Muscle of back (tissue), 11 donors: ENCODE results near the gene CBX6. TPM values are rescaled to one million over a fixed set of nuclear protein-coding genes. Genes with fewer than 3 reads are reported as not detected.

Experiments
- DNase-seq, 3 donors: peaks; one replicate each; pipeline versions ENCODE4 v3.0.0 to v3.0.0-alpha.2; 2013
- polyA plus RNA-seq, 10 donors: library from polyadenylated mRNA; unstranded; fragments of 120-200 nt; gene quantifications; one replicate each; pipeline ENCODE4 v1.2.1, GENCODE V29; 2013; ENCODE audit not compliant: insufficient read length in 10 of 10

Gene CBX6
- polyA plus RNA-seq, 10 donors, result 21.8 to 49.6 (median 30.8) TPM

DNA sequence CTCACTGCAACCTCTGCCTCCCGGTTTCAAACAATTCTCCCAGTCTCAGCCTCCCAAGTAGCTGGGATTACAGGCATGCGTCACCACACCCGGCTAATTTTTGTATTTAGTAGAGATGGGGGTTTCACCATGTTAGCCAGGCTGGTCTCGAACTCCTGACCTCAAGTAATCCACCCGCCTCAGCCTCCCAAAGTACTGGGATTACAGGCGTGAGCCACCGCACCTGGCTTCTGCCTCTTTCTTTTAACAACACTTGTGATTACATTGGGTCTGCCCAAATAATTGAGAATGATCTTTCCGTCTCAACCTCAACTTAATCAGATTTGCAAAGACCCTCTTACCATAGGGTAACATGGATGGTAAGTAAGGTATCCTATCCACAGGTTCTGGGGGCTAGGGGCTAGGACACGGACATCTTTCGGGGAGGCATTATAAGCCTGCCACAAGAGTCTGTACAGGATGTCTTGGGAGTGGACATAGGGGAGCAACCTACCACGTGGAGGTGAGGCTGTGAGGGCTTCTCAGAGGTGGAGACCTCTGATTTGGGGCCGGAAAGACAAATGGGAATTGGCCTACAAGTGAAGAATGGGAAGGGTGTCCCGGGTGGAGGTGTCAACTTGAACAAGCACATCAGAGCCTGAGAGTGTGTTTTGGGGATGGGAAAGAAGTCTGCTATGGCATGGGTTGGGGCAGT lies 2.7 kb upstream of the CBX6 start:
- DNase-seq, result no peak

DNA sequence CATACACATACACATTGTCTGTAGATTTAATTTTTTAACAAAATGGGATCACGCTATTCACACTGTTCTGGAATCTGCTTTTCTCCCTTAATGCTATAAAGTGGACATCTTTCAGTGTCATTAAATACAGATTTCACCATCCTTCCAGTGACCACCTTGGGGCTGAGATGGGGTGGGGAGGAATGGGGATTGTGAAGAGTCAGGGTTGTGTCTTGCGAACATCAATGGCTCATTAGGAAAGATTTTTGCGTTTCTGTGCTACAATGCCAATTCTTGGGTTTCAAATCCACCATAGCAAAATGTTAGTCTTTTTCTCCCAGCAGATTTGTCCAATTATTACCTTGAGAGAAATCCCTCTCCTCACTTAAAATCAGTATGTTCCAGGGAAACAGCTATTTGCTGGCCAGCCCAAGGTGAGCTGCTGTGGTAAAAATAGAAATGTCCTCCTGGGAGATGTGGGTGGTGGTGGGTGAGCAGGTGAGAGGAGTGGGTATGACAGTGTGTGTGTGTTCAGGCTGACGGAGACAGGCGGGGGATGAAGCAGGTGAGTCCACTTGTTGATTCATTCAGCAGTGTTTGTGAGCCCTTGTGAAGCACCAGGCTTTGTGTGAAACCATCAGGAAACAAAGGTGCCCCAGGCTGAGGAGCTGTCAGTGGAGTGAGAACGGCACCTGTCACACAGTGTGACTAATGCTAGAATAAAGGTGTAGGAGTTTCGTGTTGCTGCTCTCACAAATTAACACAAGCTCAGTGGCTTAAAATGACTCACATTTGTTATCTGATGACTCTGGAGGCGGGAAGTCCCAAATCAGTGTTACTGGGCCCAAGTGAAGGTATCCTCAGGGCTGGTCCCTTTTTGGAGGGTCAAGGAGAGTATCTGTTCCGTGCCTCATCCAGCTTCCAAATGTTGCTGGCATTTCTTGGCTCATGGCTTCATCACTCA lies 1.7 kb upstream of the CBX6 start:
- DNase-seq, result no peak

DNA sequence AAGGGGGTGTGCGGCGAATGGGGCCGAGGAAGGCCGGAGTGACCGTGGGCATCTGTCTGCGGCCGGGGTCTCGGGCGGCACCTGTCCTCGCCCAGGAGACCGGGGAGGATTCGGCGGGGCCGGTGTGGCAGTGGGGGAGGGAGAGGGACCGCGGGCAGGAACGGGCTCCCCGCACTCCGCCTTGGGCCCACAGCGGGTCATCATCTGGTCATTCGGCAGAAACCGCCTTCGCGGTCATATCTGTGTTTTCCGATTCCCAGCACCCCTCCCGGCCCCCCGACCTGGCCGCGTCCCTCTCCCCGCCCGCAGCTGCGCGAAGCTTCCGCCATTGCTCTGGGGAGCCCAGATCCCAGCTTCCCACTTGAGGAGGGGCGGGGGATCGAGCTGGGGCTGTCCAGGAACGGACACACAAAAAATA lies 824 bp upstream of the CBX6 start:
- DNase-seq, result peak; percentile 61 to 95 (median 87)

DNA sequence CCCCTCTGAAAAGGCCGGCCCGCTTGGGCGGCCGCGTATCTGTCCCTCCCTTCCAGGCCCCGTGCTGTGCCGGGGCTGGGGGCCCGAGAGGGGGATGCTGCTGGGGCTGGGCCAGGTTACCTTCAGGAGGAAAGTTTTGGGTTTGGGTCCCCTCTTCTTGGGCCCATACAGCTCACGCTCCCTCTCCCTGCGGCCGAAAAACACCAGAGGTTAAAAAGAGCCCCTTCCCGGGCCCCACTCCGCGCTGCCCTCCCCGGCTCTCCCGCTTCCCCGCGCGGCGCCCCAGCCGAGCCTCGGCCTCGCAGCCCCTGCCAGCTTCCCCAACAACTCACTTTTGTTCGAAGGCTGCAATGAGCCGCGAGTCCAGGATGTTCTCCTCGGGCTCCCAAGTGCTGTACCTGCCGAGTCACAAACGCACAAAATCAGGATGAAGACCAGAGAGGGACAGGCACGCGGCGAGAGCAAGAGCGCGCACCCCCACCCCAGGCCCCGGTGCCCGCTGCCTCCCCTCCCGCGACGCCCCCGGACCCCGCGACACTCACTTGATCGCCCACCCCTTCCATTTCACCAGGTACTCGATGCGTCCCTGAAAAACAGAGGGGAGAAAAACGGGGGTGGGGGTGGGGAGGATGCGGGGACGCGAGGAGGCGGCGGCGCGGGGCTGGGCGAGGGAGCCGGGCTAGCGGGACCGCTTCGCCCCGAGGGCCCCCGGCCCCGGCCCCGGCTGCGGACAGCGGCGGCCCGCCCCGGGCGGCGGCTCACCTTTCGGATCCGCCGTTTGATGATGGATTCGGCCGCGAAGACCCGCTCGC lies 450 bp downstream of the CBX6 start:
- peak in 1 of 3 donors; percentile 76 for DNase-seq

DNA sequence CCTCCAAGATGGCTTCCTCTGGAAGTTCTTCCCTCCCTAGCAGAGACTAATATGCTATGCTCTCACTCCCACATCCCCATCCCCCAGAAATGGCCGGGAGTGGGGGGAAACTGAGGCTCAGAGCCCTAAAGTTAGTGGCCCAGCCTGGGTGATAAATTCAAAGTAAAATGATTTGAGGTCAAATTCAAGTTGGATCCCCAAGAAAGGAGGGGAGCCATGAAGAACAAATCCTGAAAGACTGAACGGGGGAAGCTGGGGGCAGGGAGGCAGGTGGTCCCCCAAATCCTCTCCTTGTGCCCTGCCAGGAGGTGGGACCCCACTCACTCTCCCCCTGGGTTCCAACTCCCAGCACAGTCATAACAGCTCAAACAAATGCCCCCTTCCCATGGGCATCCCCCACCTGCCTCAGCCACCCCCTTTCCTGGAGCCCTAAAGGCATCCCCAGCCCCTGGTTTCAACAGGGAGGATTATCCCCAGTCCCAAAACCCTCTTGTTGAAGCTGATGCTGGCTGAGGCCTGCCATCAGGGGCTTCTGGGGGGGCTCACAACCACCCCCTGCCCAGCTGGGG lies 1.1 kb downstream of the CBX6 start:
- no peak for DNase-seq

DNA sequence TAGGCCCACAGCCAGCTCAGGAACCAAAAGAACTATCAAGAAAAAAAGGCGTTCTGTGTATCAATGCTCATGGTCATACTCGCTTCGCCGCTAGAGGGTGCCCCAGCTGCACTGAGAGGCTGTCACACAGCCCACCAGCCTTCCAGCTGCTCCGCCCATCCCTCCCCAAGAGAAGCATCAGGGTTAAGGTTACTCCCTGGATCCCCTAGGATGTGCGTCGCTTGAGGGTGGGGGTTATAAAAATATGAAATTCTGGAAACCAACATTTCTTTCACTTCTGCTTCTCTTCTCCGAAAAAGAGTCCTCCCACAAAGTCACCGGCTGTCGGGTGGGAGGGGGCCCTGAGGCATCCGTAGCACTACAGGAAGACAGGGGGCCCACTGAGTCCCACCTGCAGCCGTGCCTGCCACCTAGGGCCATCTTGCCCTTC lies 1.7 kb downstream of the CBX6 start:
- DNase-seq, result peak; percentile 76 to 92 (median 89)

DNA sequence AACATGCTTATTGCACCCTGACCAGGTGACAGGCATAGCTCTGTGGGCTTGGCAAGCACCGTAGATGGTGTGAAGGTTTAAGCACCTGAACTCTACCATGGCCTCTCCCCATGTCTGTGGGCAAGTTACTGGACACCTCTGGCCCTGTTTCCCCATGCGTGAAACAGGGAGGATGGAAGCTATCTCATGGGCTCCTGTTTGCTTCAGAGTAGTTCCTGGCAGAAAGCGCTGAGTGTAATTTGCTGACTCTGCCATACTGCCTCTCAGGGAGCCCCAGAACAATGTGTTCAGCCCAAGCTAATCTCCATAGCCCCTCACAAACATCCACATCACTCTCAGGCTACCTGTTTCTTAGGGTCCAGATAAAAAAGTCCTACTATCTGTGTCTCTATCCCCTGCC lies 2.4 kb downstream of the CBX6 start:
- no peak for DNase-seq

DNA sequence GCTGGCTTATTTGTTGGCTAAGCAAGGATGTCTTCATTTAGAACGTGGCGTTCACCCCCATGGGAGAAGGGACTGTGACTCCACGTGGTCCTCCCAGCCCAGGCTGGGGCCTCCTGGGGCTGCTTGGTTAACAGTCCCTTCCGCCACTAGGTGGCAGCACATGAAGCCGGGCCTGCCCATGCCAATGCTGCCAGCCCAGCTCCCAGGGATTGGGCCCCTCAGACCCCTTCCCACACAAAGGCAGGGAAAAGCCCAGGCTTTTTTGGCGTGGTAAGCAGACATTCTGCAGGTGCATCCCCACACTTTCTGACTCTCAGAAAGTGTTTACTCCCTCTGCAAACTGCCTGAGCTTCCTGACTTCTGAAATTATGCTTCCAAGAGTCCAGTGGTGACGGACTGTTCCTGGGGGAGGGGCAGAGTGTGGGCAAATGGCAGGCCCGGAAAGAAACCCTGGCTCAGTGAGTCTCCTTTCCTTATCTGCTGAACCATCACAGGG lies 3.1 kb downstream of the CBX6 start:
- DNase-seq, result peak in 2 of 3 donors; percentile 71 to 81

DNA sequence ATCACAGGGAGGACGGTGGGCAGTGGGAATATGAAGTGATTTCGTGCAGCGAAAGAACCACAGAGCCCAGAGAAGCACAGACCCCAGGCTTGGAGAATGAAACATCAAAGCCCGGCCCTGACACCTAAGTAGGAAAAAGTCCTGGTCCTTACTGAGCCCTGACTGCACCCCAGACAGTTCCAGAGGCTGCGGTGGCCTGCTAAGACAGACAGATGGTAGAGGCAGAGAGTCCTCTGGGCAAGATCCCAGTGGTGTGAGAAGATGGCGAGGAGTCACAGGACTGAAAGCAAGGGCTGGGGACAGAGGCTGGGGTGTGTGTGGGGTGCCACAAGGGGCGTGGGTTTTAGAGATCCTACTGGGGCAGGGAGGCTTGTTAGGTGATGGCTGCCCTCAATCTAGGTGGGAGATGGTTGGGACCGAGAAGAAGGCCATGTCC lies 3.7 kb downstream of the CBX6 start:
- DNase-seq, result no peak

DNA sequence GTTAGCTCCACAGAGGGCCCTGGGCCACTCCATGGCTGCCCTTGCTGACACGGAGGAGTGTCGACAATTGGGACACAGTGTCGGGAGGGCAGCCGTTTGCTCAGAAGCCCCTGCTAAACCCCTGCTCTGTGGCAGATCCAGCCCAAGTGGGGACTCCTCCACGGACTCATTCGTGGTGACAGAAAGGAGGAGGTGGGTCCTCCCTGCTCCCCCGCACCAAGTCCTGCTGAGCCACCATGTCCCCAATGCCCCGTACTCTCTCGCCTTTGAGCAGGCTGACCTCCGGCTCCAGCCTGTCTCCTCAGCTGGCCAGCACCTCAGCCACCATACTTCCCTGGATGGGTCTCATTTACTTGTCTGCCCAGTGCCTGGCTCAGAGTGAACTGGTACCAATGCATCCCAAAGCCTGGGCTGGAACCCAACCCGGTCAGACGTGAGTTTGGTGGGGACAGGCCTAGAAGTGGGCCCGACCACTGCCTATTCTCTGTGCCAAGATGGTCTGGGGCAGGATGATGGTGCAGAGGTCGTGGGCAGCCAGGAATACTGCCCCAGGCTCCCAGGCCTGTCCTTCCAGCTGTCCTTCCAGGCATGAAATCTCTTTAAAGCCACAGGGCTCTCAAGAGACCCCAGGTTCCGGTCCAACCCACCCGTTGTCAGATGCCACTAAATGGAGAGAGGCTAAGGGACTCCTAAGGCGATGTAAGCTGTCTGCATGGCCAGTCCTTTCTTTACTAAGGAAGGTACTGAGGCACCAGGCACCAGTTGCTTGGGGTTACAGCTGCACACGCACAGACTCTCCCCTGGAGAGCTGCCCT lies 4.3 kb downstream of the CBX6 start:
- DNase-seq, result no peak

DNA sequence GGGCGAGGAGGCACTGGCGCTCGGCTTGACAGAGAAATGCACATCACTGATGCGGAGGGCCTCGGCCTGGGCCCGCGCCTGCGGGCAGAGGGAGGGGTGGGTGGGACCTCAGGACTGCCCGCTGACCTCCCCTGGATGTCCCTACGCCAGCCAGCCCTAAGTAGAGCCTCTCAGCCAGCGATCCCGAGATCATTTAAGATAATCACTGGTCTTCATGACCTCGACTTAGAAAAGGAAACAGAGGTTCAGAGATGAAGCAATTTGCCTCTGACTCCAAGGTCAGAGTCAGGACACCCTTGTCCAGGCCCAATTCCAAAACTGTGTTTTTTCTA lies 4.9 kb downstream of the CBX6 start:
- no peak for DNase-seq

DNA sequence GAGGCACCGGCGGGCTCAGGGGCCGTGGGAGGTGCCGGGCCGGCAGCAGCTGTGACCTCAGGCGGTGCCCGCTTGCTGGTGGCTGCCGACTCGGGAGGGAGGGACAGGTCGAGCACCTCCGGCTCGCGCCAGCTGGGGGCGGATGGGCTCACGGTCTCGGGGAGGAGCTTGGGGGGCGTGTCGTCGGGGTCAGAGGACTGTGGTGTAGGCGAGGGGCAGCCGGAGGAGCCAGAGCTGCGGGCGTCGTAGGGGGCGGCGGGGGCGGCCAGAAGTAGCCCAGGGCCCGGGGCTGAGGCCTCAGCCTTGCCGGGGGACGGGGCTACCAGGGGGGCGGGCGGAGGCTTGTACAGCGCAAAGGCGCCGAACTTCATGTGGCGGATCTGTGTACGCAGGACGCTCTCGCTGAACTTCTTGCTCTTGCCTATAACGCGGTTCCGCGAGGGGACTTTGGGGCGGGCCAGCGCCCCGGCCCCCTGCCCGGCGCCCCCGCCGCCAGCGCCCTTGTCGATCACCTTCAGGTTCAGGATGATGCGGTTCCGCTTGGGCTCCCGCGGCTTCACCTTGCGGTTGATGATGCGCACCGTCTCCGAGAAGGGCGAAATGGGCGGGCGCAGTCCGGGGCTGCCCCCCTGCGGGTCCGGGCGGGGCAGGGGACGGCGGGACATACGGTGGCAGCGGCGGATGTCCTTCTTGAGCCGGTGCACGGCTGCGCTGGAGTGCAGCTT lies 5.5 kb downstream of the CBX6 start:
- DNase-seq, result no peak

DNA sequence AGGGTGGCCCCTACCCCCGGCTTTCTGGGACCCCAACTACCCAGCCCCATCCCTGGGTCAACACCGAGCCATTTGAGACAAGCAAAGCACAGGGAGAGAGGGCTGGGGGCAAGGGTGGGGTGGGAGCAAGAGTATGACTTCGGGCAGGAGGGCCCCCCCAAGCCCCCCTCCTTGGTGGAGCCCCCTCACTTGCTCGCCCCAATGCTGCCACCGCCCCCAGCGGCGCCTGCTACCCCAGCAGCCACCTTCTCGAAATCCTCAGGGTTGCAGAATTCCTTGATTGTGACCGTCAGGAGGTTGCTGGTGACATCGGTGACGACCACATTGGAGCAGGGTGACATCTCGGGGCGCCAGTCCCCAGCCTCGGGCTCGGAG lies 6.0 kb downstream of the CBX6 start:
- no peak for DNase-seq

DNA sequence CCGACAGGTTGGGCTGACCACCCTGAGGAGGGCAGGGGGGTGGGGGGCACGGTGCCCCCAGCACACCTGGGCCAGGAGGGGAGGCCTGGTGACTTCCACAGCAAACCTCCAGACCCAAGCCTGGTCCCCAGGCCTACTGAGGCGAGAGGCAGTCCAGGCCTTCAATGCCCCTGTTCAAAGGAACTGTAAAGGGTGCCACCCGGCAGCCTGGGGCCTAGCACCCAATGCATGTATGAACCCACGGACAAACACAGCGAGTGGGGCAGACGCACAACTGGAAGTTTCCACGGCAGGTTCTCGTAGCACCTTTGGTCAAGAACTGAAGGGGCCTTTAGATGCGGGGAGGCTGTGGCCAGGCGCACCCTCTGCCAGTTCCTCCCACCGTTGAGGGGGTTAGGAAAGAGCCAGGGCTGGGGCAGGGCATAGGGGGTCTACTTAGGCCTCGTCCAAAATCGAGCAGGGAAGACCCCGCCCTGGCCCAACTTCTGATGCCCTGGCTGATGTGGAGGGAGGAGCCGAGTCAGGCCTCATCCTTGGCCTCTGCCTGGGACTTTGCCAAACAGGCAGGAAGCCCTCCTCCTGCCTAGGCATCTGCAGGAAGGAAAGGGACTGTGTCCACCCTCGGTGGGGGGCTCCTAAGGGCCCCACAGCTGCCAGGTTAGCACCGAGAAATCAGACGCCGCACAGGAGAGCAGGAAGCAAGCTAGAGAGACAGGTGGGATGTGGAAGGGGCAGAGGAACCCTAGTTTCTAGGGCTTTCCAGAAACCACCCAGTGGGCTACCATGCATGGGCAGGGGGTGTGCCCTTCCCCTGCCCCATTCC lies 6.6 kb downstream of the CBX6 start:
- no peak for DNase-seq

DNA sequence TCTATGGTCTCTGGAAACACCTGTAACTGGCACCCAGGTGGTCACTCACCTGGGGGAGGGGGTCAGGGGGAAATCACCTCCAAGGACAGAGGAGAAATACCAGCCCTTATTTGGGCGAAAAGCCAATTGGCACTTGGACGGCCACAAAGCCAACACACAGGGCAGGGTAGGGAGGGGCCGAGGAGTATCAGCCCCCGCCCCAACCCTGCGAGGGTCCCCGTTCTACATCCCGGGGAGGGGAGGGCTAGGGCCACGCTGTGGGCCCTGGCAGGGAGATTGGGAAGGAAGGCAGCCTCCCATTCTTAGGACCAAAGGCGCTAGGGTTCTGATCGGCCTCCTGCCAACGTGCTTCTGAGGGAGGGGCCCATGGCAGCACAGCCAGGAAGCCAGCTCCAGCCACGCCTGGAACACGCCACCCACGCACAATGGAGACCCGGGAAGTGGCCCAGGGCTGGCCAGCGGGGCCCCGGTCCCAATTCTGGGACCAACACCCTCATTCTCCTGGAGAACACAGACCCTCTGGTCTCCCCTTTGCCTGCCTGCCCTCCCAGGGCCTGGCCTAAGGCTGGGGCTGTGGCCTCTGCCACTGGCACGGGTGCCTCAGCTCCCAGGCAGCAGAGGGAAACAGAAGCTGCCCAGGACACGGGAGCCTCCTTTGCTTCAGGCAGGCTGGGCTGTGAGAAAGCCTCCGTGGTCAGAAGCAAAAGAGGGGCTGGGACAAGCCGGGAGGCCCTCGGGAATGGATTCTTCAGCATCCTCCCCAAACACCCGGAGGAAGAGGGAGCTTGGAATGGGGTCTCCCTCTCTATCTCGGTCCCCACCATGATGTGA lies 7.4 kb downstream of the CBX6 start:
- DNase-seq, result no peak

DNA sequence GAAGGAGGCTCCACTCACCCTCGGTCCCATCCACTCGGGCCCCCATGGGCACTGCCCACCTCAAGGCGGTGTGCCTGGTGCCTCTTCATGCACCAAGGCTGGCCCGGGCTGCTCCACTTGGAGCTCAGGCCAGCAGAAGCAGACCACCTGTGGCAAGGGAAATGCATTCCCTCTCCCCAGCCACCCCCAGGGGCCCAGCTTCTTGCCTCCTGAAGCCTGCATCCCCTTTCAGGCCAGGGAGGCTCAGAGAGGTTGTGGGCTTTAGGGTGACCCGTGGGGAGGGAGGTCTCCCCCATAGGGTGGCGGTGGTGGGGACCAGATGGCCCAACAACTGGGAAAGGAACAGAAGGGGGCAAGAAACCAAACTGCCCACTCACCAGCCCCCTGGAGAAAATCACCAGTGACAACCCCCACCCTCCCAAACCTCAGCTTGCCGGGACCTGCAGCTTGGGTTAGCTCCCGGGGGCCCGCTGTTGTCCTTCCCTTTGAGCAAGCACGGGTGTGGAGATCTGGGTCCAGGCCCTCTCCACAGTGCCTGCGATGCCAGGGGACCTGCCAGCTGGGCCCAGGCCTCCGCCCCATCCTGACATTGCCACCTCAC lies 8.4 kb downstream of the CBX6 start:
- no peak for DNase-seq

DNA sequence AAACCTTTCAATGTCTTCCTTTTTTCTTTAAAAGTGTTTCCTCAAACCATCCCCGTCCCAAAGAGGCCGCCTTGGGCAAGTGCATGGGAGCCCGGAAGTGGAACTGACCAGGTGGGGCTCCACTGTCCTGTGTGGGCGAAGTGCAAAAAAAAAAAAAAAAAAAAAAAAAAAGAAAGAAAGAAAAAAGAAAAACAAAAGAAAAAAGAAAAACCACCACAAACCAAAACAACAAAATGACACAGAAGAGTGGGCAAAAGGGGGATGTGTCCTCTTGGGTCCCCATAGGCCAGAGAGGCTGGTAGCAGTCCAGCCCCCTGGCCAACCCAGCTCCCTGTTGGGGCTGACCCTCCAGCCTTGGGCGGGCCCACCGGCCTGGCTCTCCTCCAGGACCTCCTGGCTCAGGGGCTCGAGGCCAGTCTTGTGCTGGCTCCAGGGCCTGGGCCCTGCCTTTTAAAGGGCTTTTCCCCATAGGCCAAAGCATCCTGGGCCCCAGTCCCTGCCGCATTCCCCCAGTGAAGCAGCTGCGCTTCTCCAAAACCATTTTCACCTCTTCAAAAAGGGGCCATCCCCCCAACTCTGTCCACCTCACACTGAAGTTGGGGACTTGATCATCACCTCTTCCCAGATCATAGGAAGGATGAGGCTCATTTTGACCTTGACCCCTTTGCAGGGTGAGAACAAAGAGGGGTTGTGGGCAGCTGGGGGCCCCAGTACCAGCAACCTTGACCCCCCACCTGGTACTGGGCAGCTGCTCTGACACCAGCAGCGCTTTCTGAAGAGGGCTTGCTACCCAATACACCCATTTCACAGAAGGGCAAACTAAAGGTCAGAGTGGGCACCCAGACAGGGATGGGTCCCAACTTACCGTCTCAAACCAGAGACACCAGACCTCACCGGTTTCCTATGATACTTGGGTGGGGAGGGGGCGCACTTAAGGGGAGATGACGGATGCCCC lies 9.4 kb downstream of the CBX6 start:
- peak in 1 of 3 donors; percentile 69 for DNase-seq
